GM12872 (cell line): ENCODE measurements around the gene HOXC13.

ENCODE experiments used
- CTCF ChIP-seq: IDR thresholded peaks from 3 replicates; pipeline ENCODE4 v1.5.1; 2011; ENCODE audit warnings: low read depth, mild to moderate bottlenecking, low read length, moderate library complexity; ENCODE audit not compliant: insufficient read depth

HOXC13 gene

GRCh38 chr12:53953831-53954693 lies 15.4 kb downstream of the HOXC13 start:
- no peak for TF ChIP-seq CTCF

GRCh38 chr12:53954694-53955035 lies 16.0 kb downstream of the HOXC13 start, which contains the start of gene HOXC12:
HOXC12 (plus strand) TSS chr12:53954903; CDS start chr12:53954930, 27 bp downstream.
- no peak for TF ChIP-seq CTCF

GRCh38 chr12:53955036-53955775 lies 16.6 kb downstream of the HOXC13 start:
- no peak for TF ChIP-seq CTCF

- no peak for TF ChIP-seq CTCF
Observed at GRCh38 chr12:53955776-53956250, 17.2 kb downstream of the HOXC13 start.

GRCh38 chr12:53956251-53956887 lies 17.7 kb downstream of the HOXC13 start:
- no peak for TF ChIP-seq CTCF

- TF ChIP-seq CTCF: no peak
Observed at GRCh38 chr12:53956914-53957536, 18.4 kb downstream of the HOXC13 start.

- no peak for TF ChIP-seq CTCF
Observed at GRCh38 chr12:53958128-53958527, 19.5 kb downstream of the HOXC13 start.
